GM18951 (cell line): ENCODE measurements around the gene ENGASE.
"Not testable (repeated sequence)": the region's sequence is repeated elsewhere in the genome, so short reads cannot be mapped to it uniquely, and the experiment has no call there.

Experiments
- POLR2A ChIP-seq: IDR thresholded peaks from 4 replicates; pipeline ENCODE4 v1.6.1; 2011; ENCODE audit warnings: mild to moderate bottlenecking; ENCODE audit not compliant: insufficient read length, insufficient read depth; ENCODE audit errors: extremely low read depth
- in situ Hi-C: fragments of 300-500 bp; cut with MboI; formaldehyde crosslinking; loops from one replicate; pipeline ENCODE4 v1.12.0; 2022; ENCODE audit warnings: low sequenced_read_pairs, mixed read lengths, inconsistent platforms; ENCODE audit not compliant: unreplicated experiment

The ENGASE gene

DNA sequence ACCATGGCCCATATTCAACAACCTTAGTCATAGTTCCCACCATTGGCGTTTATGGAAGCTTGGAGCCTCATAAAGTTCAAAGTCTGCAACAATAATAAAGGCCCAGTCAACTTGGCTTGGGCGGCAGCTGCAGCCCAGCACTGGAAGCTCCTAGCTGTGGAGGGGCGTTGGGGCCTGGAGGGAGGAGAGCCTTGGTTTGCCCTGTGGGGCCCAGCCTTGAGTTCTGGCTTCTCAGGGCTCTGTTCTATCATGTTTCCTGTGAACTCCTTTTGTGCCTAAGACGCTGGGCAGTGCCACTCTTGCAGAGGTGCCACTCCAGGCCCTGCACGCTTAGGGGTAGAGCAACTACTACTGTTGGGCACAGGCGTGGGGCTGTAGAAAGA, 927 bp upstream of the ENGASE start:
- no peak for TF ChIP-seq POLR2A
- in situ Hi-C loops, result no loop called here

DNA sequence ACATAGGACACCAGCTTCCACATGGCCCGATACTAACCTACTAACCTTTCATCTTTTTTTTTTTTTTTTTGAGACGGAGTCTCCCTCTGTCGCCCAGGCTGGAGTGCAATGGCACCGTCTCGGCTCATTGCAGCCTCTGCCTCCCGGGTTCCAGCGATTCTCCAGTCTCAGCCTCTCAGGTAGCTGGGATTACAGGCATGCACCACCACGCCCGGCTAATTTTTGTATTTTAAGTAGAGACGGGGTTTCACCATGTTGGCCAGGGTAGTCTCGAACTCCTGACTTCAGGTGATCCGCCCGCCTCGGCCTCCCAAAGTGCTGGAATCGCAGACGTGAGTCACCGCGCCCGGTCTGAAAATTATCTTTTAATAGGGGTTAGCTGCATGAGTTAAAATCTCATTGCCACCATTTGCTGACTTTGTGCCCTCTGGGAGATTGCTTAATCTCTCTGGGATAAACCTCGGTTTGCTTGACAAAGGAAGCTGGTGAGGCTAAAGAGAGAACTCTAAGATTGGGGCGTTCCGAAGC, 439 bp upstream of the ENGASE start:
- in situ Hi-C loops, result not testable (repeated sequence)

DNA sequence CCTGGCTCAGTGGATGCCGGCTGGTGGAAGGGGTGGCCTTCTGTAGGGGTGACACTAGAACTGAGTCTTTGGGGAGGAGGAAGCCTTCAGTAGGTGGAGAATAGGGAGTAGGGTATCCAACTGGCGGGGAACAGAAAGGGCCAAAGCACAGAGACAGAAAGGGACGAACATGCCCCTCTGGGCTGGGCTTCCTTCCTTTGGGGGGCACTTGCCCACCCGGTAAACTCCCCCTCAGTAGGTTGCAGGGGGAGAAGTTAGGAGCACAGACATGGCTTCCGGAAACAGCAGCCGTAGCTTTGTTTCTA, 774 bp downstream of the ENGASE start:
- TF ChIP-seq POLR2A, result no peak
- in situ Hi-C loops, result no loop called here

DNA sequence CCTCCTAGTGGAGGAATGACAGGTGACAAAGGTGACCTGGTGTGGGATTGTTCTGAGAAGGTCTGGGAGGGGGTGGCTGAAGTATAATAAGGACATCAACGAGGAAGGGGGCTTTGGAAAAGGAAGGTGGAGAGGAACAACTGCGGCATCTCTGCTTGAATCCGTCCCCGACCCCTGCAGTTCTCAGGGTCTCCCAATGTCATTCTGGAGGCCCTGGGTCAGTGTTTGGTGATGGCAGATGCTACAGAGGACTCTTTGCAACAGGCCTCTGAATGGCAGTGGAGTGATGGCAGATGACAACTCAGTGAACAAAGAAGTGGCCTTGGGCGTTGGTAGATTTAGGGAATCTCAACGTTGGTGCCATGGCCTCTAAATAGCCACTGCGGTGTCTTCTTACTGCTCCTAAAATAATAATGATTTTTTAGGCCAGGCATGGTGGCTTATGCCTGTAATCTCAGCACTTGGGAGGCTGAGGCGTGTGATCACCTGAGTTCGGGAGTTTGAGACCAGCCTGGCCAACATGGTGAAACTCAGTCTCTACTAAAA, 1.3 kb downstream of the ENGASE start:
- in situ Hi-C loops, result no loop called here
- TF ChIP-seq POLR2A, result no peak

DNA sequence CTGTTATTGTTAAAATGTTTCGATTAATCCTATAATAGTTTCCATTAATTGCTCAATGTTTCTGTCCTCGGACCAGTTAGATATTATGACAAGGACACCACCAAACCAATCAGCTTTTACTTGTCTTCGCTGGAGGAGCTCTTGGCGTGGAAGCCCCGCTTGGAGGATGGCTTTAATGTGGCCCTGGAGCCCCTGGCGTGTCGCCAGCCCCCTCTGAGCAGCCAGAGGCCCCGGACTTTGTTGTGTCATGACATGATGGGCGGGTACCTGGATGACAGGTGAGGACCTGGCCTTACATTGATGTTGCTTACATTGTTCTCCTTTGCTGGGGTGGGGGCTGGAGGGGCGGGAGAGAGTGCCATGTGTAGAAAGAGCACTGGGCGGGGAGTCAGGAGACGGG, 3.0 kb downstream of the ENGASE start:
- TF ChIP-seq POLR2A, result no peak
- in situ Hi-C loops, result no loop called here

DNA sequence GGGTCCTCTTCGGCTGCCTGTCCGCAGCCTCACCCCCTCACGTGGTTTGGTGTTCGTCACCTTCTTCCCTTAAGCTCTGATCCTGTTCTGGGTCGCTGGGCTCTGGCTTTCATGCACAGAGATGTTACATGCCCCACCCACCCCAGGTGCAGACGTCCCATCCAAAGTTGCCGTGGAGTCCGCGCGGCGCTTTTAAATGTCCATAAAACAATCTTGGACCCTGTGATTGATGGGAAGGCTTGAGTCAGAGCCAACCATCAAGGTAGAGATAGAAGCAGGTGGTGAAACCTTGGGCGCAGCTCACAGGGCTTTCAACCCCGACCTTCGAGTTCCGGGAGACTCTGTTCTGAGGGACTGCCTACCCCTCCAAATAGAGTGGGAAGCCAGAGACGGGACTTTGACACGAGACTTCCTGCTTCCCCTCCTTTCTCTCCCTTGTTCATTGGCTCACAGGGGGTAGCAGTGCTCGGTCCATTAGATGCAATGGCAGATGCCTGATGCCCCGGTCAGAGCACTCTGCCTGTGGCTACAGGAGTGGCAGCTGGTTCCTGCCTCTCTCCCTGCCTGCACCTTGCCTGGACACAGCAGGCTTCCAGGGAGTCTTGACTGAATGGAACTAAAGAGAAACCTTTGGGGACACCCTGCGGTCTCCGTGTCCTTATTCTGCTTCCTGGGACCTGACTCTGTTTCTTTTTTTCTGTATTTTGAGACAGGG, 4.0 kb downstream of the ENGASE start:
- in situ Hi-C loops, result no loop called here
- TF ChIP-seq POLR2A, result no peak

DNA sequence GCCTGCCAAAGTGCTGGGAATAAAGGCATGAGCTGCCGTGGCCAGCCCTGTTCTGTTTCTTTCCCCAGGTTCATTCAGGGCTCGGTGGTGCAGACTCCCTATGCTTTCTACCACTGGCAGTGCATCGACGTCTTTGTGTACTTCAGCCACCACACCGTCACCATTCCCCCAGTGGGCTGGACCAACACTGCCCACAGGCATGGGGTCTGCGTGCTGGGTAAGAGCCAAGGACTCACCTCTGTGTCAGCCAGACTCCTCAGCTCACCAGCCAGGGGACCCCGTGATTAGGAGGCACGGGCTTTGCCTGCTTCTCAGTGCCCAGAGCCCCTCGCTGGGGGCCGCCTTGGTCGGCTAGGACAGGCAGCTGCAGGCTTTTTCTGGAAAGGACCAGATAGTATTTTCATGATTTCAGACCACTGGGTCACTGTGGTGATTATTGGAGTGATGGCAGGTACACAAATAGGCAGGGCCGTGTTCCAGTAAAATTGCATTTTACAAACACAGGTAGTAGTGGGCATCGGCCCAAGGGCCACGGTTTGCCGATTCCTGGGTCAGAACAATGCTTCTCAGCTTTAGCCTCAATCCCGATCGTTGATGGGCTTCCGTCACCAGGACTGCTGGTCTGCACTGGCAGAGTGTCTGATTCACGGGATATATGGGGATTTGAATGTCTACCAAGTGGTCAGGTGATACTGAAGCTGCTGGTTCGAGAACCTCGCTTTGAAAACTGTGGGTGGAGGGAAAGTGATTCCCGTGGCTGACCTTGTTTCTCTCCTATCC, 5.0 kb downstream of the ENGASE start:
- no peak for TF ChIP-seq POLR2A
- in situ Hi-C loops, result loop anchor here (10.0 kb wide), 1 partner anchor 315 kb away; no protein-coding TSS in a partner anchor

DNA sequence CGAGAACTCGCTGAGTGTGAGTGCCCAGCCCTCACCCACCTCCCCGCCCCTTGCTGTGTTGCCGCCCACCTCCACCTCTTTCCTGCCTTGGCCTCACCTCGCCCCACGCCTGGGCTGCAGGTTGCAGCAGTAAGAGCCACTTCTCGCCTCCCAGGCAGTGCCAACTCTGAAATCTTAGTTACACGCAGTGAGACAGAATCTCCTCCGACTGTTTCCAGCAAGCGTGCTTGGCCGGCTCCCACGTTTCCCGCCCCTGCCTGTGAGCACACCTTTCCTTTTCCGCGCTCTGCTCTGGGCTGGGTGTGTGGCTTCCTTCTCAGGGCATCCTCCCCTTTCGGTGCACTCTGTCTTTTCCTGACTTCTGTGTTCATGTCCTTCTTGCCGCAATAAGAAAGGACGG, 5.7 kb downstream of the ENGASE start:
- no peak for TF ChIP-seq POLR2A
- in situ Hi-C loops, result loop anchor here (10.0 kb wide), 1 partner anchor 314 kb away; no protein-coding TSS in a partner anchor

DNA sequence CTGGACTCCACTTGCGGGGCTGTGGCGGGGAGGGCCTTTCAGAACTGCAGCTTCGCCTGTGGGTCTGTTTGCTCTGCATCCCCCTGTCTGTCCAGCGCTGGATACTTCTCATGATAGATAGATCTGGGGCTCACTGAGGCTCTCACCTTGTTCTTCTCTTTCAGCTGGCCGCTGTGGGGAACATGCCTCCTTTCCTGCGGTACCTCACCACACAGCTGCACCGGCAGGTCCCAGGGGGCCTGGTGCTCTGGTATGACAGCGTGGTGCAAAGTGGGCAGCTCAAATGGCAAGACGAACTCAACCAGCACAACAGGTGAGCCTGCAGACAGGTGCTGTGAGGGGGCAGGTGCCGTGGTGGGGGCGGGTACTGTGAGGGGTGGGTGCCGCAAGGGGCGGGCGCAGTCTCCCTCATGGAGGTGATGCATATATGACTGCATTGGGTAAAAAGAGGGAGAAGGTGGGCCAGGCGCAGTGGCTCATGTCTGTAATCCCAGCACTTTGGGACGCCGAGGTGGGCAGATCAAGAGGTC, 6.2 kb downstream of the ENGASE start:
- TF ChIP-seq POLR2A, result no peak
- in situ Hi-C loops, result loop anchor here (10.0 kb wide), 1 partner anchor 314 kb away; no protein-coding TSS in a partner anchor

DNA sequence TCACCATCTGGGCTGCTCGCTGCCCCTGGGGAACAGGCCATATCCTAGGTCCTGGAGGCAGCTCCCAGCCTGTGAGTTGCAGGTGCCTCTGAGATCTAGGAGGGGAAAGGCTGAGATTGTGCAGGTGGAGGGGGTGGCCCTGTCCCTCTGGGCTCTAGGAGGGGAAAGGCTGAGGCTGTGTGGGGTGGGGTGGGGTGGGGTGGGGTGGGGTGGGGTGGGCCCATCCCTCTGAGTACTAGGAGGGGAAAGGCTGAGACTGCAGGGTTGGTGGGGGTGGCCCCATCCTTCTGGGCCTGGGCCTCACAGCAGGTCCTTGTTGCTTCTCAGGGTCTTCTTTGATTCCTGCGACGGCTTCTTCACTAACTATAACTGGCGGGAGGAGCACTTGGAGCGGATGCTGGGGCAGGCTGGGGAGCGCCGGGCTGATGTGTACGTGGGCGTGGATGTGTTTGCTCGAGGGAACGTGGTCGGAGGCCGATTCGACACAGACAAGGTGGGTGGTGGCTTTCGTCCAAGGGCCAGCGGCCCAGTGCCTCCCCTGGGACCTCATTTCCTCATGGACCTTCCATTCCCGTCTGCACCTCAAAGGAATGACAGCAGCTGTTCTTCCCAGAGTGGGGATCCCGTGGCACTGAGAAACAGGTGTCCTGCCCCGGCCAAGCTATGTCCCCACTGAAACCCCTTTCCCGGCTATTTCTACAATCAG, 7.1 kb downstream of the ENGASE start:
- in situ Hi-C loops, result loop anchor here (10.0 kb wide), 1 partner anchor 313 kb away; no protein-coding TSS in a partner anchor
- no peak for TF ChIP-seq POLR2A

DNA sequence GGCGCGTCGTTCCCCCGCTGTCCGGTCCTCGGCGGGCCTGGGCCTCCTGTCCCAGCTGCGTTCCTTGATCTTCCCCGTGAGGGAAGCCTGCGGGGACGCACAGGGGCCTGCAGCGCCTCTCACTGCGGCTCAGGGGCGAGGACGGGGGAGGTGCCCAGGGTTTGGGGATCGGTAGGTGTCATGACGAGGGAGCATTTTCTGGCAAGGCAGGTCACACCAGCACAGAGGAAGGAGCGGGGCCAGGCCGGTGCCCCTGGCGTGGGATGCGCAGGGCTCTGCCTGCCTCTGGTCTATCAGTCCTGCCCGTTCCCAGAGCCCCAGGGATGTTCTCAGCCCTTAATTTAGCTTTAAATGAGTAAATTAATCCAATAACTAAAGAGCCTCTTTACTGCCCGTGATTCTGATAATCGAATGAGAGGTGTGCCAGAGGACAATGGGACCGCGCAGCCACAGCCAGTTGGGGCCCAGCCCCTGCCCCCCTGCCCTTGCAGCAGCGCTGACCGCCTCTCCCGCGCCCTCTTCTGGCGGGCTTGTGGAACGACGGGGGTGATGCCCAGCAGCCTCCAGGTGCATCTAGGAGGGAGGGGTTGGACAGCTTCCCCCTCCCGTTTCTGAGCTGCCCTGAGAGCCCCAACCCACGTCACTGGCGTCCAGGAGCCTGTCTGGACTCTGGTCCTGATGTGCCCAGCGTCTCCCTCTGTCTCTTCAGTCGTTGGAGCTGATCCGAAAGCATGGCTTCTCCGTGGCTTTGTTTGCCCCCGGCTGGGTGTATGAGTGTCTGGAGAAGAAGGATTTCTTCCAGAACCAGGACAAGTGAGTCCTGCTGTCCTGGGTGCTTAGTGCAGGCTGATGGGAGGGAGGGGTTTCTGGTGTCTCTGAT, 7.9 kb downstream of the ENGASE start:
- in situ Hi-C loops, result loop anchor here (10.0 kb wide), 1 partner anchor 312 kb away; no protein-coding TSS in a partner anchor

DNA sequence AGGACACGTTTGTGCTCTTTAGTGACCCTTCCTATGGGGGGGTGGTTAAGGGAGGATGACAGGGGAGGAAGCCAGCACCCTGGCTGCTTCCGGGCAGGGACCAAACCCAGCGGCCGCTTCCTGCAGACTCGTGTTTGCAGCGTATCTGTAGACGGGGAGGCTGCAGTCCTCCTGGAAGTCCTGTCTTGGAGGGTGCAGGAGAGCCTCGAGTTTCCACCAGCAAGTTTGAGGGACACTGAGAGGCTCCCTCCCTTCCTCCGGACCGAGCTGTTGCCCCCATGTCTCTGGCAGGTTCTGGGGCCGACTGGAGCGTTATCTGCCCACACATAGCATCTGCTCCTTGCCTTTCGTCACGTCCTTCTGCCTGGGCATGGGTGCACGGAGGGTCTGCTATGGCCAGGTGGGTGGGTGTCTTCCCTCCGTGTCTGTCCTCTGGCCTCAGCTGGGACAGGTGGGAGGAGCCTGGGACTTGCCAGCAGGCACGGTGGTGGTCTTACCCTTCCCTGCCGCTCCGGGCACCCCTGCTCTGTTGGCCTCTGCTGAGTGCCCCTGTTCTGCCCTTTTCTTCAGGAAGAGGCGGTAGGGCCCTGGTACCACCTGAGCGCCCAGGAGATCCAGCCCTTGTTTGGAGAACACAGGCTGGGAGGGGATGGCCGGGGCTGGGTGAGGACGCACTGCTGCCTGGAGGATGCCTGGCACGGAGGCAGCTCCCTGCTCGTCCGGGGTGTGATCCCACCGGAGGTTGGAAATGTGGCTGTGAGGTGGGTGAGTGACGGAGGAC, 8.8 kb downstream of the ENGASE start:
- in situ Hi-C loops, result loop anchor here (10.0 kb wide), 1 partner anchor 311 kb away; no protein-coding TSS in a partner anchor
- no peak for TF ChIP-seq POLR2A

More for the DNA sequence above, 7.9 kb downstream of the ENGASE start:
- TF ChIP-seq POLR2A, result no peak
